ENCODE data around the gene SLN.

GRCh38 chr11:107676336-107677057 lies 35.4 kb downstream of the SLN start:
- no peak for TF ChIP-seq SUZ12 (IDR thresholded peaks at IDR 0.05; ENCODE audit: extremely low read depth, insufficient read depth, insufficient read length)
- no peak for TF ChIP-seq YY1 (IDR thresholded peaks at IDR 0.05; ENCODE audit: insufficient read depth, insufficient read length)
- no peak for TF ChIP-seq ZNF274 (IDR thresholded peaks at IDR 0.05; ENCODE audit: low read depth, low read length)

All from NT2/D1 (cell line).